H1 (cell line): ENCODE measurements around the gene PDE5A.

Experiments
- CHD7 ChIP-seq: fragments of 300-600 bp; sonication (generic); IDR thresholded peaks from 2 replicates; pipeline ENCODE4 v1.7.1; 2012; ENCODE audit warnings: low read length, moderate library complexity, mild to moderate bottlenecking, inconsistent platforms; ENCODE audit not compliant: insufficient replicate concordance
- CTCF ChIP-seq, 3 experiments: IDR thresholded peaks; 1 replicate in 2 of 3; 2 replicates in 1 of 3; pipeline versions ENCODE4 v1.5.1 to v1.6.1; 2011; ENCODE audit warnings: low read length in 3 of 3, mild to moderate bottlenecking in 3 of 3, inconsistent platforms in 2 of 3, low read depth in 1 of 3, moderate library complexity in 1 of 3; ENCODE audit not compliant: insufficient read depth in 1 of 3; ENCODE audit errors: control extremely low read depth in 1 of 3
- EP300 ChIP-seq, 2 experiments: IDR thresholded peaks; 1 replicate in 1 of 2; 2 replicates in 1 of 2; pipeline ENCODE4 v1.6.1; 2011 to 2012; ENCODE audit warnings: low read depth in 2 of 2, low read length in 2 of 2, mild to moderate bottlenecking in 2 of 2, borderline replicate concordance in 1 of 2, inconsistent platforms in 1 of 2, moderate library complexity in 1 of 2
- EZH2 ChIP-seq: fragments of 200-600 bp; sonication (generic); IDR thresholded peaks from 2 replicates; pipeline ENCODE4 v1.7.1; 2012; ENCODE audit warnings: low read depth, mild to moderate bottlenecking, moderate library complexity, low read length, inconsistent platforms; ENCODE audit not compliant: severe bottlenecking
- RFX5 ChIP-seq: IDR thresholded peaks from 2 replicates; pipeline ENCODE4 v1.6.1; 2011; ENCODE audit warnings: low read depth, low read length, improper control_type of control experiment, borderline replicate concordance

GRCh38 chr4:119641765-119642164 lies 13.2 kb upstream of the PDE5A start:
- no peak for TF ChIP-seq CTCF (IDR thresholded peaks at IDR 0.05; ENCODE audit: control extremely low read depth in 1 of 3, insufficient read depth in 1 of 3, low read depth in 1 of 3, low read length in 3 of 3)
- TF ChIP-seq CHD7 = no peak
- no peak for TF ChIP-seq EP300 (IDR thresholded peaks at IDR 0.05; ENCODE audit: borderline replicate concordance in 1 of 2, low read depth in 2 of 2, low read length in 2 of 2)
- no peak for TF ChIP-seq EZH2
- no peak for TF ChIP-seq RFX5
